Stomach (tissue), 4 donors: Measurements from ENCODE around the gene RD3L.

Source experiments
- POLR2AphosphoS5 ChIP-seq, 3 donors: sonication (generic); formaldehyde crosslinking; IDR thresholded peaks; one replicate each; pipeline ENCODE4 v1.6.1; 2016; ENCODE audit warnings: antibody characterized with exemption in 3 of 3
- TF ChIP-seq, protein P1 (sequence below), 7 experiments: fragments of 450-650 bp in 4 of 7; fragments of 200-600 bp in 3 of 7; sonication (generic) in 3 of 7; IDR thresholded peaks; one replicate each; pipeline ENCODE4 v1.5.1; 2016 to 2019; ENCODE audit warnings: antibody characterized with exemption in 7 of 7, control low read depth in 2 of 7, mild to moderate bottlenecking in 1 of 7

DNA sequence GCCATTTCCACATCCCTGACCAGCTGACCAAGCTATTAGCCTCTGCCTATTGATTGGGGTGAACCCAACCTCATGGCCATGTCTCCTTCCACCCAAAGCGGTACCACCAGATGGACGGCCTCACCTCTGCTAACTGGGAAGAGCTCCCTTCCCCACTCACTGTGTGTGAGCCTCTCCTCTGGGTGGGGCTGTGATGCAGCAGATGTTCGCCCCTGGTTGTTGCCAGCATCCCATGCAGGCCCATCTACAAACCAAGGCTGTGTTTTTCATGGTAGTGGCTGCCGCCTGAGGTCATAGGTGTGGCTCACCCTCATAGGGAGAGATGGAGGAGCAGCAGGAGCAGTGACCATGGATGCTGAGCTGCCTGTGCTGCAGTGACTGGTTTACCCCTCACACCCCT, 47.6 kb upstream of the RD3L start:
- TF ChIP-seq, protein P1, sequence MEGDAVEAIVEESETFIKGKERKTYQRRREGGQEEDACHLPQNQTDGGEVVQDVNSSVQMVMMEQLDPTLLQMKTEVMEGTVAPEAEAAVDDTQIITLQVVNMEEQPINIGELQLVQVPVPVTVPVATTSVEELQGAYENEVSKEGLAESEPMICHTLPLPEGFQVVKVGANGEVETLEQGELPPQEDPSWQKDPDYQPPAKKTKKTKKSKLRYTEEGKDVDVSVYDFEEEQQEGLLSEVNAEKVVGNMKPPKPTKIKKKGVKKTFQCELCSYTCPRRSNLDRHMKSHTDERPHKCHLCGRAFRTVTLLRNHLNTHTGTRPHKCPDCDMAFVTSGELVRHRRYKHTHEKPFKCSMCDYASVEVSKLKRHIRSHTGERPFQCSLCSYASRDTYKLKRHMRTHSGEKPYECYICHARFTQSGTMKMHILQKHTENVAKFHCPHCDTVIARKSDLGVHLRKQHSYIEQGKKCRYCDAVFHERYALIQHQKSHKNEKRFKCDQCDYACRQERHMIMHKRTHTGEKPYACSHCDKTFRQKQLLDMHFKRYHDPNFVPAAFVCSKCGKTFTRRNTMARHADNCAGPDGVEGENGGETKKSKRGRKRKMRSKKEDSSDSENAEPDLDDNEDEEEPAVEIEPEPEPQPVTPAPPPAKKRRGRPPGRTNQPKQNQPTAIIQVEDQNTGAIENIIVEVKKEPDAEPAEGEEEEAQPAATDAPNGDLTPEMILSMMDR (IDR thresholded peaks at IDR 0.05), result no peak
- TF ChIP-seq POLR2AphosphoS5 (IDR thresholded peaks at IDR 0.05), result no peak
